Stimulated activated CD4-positive, alpha-beta T cell treated with anti-CD3 and anti-CD28 coated beads, Interleukin-2, amount 100 ng/mL, for 24 hours (primary cell): Measurements from ENCODE around the gene MPHOSPH10.
"Not testable (repeated sequence)": the region's sequence is repeated elsewhere in the genome, so short reads cannot be mapped to it uniquely, and the experiment has no call there.

ENCODE experiments used
- DNase-seq, 2 donors: peaks; one replicate each; pipeline ENCODE4 v3.0.0-alpha.2; 2020

MPHOSPH10 gene

GRCh38 chr2:71130152-71130904, at the start of gene MPHOSPH10, which contains the start of gene MCEE:
Gene MPHOSPH10 (plus strand): TSS chr2:71130634. CDS start chr2:71130666, 32 bp downstream.
Gene MCEE (minus strand): TSS chr2:71130229. CDS start chr2:71130219, 10 bp downstream.
- DNase-seq = peak; percentile 89 to 91

- DNase-seq = peak; percentile 58 to 65
These were observed 47.8 kb upstream of the MPHOSPH10 start for GRCh38 chr2:71082402-71083252.

- not testable (repeated sequence) for DNase-seq
These were observed 47.1 kb upstream of the MPHOSPH10 start for GRCh38 chr2:71083297-71083696.

- not testable (repeated sequence) for DNase-seq
These were observed 46.6 kb upstream of the MPHOSPH10 start for GRCh38 chr2:71083752-71084312.

- not testable (repeated sequence) for DNase-seq
These were observed 45.0 kb upstream of the MPHOSPH10 start for GRCh38 chr2:71085325-71086003.

- not testable (repeated sequence) for DNase-seq
These were observed 41.0 kb upstream of the MPHOSPH10 start for GRCh38 chr2:71089475-71089874.

- not testable (repeated sequence) for DNase-seq
These were observed 38.6 kb upstream of the MPHOSPH10 start for GRCh38 chr2:71091808-71092207.

GRCh38 chr2:71092491-71093260, 37.8 kb upstream of the MPHOSPH10 start:
- not testable (repeated sequence) for DNase-seq

GRCh38 chr2:71100195-71100964, 30.1 kb upstream of the MPHOSPH10 start:
- DNase-seq = peak; percentile 51 to 68

- no peak for DNase-seq
These were observed 28.8 kb upstream of the MPHOSPH10 start for GRCh38 chr2:71101656-71102055.

- no peak for DNase-seq
These were observed 27.3 kb upstream of the MPHOSPH10 start for GRCh38 chr2:71102981-71103681.

- no peak for DNase-seq
These were observed 26.6 kb upstream of the MPHOSPH10 start for GRCh38 chr2:71103809-71104208.

- not testable (repeated sequence) for DNase-seq
These were observed 24.0 kb upstream of the MPHOSPH10 start for GRCh38 chr2:71106463-71106862.

- no peak for DNase-seq
These were observed 22.3 kb upstream of the MPHOSPH10 start for GRCh38 chr2:71108091-71108490.

GRCh38 chr2:71113843-71114242, 16.6 kb upstream of the MPHOSPH10 start:
- DNase-seq = no peak

- DNase-seq = no peak
These were observed 13.4 kb upstream of the MPHOSPH10 start for GRCh38 chr2:71117063-71117462.

GRCh38 chr2:71120195-71120594, 10.2 kb upstream of the MPHOSPH10 start:
- DNase-seq = no peak

- no peak for DNase-seq
These were observed 9.0 kb upstream of the MPHOSPH10 start for GRCh38 chr2:71121479-71121878.

- no peak for DNase-seq
These were observed 7.8 kb upstream of the MPHOSPH10 start for GRCh38 chr2:71122387-71123298.
